ENCODE measurements around the gene PDPK1.

DNA sequence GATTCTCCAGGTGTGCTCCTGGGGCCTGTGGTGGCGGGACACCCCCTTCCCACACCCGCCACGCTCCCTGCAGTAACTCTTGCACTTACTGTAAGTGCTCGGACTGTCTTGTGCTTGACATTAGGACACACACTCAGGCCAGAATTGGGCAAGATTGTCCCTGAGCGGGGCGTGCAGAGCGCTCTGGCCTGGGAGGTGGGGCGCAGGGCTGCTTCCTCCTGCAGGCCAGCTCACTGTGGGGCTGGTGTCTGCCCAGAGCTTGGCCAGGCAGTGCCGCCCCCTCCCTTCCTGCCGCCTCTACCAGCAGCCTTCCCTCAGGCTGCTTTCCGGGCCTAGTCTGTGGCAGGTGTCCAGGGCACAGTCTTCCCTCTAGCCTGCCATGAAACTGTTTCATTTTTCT, 30.2 kb upstream of the PDPK1 start:
- TF ChIP-seq, protein P1, sequence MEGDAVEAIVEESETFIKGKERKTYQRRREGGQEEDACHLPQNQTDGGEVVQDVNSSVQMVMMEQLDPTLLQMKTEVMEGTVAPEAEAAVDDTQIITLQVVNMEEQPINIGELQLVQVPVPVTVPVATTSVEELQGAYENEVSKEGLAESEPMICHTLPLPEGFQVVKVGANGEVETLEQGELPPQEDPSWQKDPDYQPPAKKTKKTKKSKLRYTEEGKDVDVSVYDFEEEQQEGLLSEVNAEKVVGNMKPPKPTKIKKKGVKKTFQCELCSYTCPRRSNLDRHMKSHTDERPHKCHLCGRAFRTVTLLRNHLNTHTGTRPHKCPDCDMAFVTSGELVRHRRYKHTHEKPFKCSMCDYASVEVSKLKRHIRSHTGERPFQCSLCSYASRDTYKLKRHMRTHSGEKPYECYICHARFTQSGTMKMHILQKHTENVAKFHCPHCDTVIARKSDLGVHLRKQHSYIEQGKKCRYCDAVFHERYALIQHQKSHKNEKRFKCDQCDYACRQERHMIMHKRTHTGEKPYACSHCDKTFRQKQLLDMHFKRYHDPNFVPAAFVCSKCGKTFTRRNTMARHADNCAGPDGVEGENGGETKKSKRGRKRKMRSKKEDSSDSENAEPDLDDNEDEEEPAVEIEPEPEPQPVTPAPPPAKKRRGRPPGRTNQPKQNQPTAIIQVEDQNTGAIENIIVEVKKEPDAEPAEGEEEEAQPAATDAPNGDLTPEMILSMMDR (conservative IDR thresholded peaks at IDR 0.05; ENCODE audit: low read depth, low read length), result no peak
- no peak for TF ChIP-seq EZH2 (IDR thresholded peaks at IDR 0.05; ENCODE audit: borderline replicate concordance, low read depth, low read length, poor library complexity, severe bottlenecking)
